Right renal pelvis (tissue), 4 donors: ENCODE results near the gene OPTC. TPM values are rescaled to one million over a fixed set of nuclear protein-coding genes. Genes with fewer than 3 reads are reported as not detected.
"Not testable (repeated sequence)": the region's sequence is repeated elsewhere in the genome, so short reads cannot be mapped to it uniquely, and the experiment has no call there.

Experiments used
- DNase-seq, 4 donors: peaks; one replicate each; pipeline ENCODE4 v3.0.0-alpha.2; 2013; ENCODE audit warnings: low read depth in 4 of 4, low spot score in 3 of 4, missing footprints in 1 of 4
- polyA plus RNA-seq, 4 donors: library from polyadenylated mRNA; unstranded; fragments of 120-200 nt; gene quantifications; one replicate each; pipeline ENCODE4 v1.2.1, GENCODE V29; 2013; ENCODE audit not compliant: insufficient read length in 4 of 4

The OPTC gene
- not detected for polyA plus RNA-seq

DNA sequence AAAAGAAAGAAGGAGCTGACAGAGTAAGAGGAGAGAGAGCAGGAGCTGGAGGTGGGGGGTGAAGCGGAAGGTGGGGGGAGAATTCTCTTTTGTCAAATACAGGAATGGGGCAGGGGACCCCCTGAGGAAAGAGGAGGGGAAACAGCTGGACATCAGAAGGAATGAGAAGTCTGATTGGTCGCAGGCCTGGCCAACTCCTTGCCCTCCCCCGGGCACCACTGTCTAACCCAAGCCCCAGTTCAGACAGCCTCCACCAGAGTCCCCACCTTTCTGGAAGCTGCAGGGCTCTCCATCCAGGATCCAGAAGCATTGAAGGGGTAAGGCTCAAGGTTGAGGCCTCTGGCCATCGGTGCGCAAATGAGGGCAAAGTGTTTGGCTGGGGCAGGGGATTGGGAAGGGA is at the start of gene OPTC:
TSS of gene OPTC (plus strand) at position 253 of the 400 bp plus-strand sequence. CDS start 1,853 bp downstream, outside the sequence.
- DNase-seq, result no peak

DNA sequence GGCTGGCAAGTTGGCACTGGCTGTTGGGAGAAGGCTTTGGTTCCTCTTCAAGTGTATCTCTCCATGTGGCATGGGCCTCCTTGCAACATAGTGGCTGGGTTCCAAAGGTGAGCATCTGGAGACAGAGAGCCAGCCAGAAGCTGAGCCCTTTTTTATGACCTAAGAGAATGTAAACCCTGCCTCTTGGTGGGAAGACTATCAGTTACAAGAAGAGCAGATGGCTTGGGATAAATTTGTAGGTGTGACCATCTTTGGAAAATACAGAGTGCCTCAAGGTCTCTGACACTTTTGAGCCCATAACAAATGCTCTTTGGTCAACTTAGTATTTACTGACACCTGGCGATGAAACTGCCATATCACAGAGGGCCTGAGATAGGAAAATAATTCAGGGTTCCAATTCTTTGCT is 49.8 kb upstream of the OPTC start:
- no peak for DNase-seq

GRCh38 chr1:203447151-203447550 is 46.8 kb upstream of the OPTC start:
- DNase-seq, result no peak

- not testable (repeated sequence) for DNase-seq
Observed at GRCh38 chr1:203447598-203447997, 46.4 kb upstream of the OPTC start.

DNA sequence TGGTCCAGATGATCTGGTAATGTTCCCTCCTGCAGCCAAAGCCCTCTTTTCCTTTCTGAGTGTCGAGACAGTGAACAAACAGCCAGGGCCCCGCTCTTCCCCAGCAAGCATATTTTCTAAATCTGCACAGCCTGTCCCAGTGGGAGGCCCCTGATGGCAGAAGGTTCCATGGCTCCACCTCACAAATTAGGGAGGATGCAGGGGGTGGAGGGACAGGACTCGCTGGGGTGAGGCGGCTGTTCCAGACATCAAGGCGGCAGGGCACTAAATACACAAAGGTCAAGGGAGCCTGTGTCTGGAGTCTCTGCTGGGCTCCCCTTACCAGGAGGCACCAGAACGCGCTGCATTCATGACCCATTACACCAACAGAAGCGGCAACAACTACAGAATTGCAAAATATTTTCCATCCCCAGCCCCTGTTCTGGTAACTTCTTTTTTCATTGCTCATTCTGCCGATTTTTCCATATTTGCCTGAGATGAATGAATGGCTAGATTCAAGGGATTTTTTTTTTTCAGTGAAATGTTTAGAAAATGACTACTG is 45.4 kb upstream of the OPTC start:
- DNase-seq, result no peak

DNA sequence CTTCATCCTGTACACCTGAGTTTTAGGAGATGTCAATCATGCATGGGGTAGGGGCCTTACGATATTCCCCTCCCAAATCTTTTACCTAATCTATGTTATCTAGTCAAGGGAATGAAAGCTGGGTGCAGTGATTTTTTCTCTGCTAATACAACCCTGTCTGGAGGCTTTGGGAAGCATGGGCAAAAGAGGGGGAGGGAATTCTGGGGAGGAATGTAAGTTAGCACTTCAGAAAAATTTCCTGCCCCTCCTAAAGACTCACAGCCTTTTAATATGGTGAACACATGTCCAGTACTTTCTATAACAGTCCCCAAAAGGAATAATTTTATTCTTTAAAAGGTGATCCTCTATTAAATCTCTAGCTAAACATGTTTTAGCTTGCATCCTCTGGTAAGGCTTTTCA is 44.0 kb upstream of the OPTC start:
- no peak for DNase-seq

- DNase-seq, result no peak
Observed at GRCh38 chr1:203450479-203451149, 43.3 kb upstream of the OPTC start.

- no peak for DNase-seq
Observed at GRCh38 chr1:203451836-203452784, 41.8 kb upstream of the OPTC start.

- no peak for DNase-seq
Observed at GRCh38 chr1:203453016-203453415, 40.9 kb upstream of the OPTC start.

GRCh38 chr1:203453616-203454015 is 40.3 kb upstream of the OPTC start:
- no peak for DNase-seq

DNA sequence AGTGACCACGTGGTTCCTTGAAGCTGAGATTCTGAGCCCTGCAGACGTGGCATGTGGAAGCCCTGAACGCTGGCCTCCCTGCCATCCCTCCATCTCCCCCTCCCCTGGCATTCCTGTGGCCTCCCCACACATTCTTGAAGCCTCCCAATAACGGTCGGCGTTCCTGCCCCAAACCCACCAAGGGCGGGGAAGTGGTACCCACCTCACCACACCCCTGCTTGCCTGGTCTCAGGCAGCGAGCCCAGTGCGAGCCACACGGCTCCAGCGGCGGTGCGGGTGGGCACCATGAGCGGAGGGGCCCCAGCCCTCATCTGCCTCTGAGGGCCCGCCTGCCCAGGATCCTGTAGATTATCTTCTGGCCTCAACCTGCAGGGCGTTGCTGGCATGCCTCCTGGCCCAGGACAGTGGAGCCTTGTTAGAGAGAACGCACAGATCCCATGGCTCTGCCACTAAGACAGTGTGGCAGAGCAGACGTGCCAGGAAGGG is 38.9 kb upstream of the OPTC start:
- no peak for DNase-seq

DNA sequence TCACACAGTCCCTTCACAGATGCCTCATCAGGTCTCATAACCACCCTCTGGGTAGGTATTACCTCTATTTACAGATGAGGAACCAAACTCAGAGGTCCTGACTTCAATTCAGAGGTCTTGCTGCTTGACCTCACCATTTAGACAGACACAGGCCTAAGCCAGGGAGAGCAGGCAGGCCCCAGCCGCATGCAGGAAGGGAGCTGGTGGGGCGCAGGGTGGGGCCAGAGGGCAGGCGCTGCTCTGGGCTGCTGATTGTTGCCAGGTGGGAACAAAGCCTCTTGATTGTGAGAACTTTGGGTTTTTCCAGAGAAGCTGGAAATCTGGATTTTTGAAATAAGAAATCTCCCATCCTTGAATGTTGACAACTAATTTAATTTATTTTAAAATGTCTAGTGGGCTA is 38.2 kb upstream of the OPTC start:
- DNase-seq, result no peak

DNA sequence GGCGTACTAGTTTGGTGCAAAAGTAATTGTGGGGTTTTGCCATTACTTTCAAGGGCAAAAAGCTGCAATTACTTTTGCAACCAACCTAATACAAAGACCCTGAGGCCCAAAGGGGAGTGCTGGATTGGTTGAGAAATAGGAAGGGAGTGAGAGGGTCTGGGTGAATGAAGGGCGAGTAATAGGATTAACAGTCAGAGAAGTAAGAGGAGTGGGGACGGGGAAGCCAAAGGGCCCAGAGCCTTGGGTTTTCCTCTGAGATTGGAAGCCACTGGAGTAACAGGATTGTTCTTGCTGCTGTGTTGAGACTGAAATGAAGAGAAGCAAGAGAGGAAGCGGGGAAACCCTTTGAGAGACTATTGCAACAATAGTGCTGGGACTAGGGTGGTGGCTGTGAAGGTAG is 37.4 kb upstream of the OPTC start:
- DNase-seq, result no peak

- no peak for DNase-seq
Observed at GRCh38 chr1:203458078-203458477, 35.9 kb upstream of the OPTC start.

DNA sequence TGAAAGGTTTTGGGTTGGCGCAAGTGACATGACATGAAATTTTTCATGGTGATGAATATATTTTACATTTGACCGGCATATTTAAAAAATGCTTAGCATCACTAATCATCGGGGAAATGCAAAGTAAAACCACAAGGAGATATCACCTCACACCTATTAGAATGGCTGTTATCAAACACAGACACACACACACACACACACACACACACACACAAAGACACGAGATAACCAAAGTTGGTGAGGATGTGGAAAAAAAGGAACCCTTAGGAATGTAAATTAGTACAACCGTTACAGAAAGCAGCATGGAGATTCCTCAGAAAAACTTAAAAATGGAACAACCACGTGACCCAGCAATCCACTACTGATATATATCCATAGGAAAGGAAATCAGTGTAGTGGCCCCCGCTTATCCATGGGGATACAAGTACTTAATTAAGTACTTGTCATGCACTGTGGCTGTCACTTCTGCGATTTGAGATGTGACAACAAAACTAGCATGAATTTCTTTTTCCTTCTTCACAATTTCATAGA is 34.2 kb upstream of the OPTC start:
- no peak for DNase-seq

GRCh38 chr1:203461717-203462116 is 32.2 kb upstream of the OPTC start:
- DNase-seq, result no peak

- no peak for DNase-seq
Observed at GRCh38 chr1:203462143-203462542, 31.8 kb upstream of the OPTC start.

DNA sequence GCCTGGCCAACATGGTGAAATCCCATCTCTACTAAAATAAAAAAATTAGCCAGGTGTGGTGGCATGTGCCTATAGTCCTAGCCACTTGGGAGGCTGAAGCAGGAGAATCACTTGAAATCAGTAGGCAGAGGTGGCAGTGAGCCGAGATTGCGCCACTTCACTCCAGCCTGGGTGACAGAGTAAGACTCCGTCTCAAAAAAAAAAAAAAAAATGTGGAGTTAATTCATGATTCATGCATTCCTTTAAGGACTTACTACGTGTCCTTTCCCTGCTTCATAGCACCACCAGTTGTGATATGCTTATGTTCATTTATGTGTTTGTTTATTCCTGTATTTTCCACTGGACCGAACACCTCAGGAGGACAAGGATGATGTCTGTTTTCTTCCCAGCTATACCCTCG is 31.1 kb upstream of the OPTC start:
- no peak for DNase-seq

- DNase-seq, result no peak
Observed at GRCh38 chr1:203463469-203464062, 30.4 kb upstream of the OPTC start.

GRCh38 chr1:203464226-203464625 is 29.7 kb upstream of the OPTC start:
- DNase-seq, result no peak

GRCh38 chr1:203464743-203465142 is 29.2 kb upstream of the OPTC start:
- DNase-seq, result no peak
